Measurements from ENCODE around the gene WRAP73. TPM values are rescaled to one million over a fixed set of nuclear protein-coding genes. Genes with fewer than 3 reads are reported as not detected.

WRAP73 gene
- total RNA-seq, 1 experiment from 2014 or later = 51.4 TPM

GRCh38 chr1:3632716-3633343 lies 17.1 kb downstream of the WRAP73 start:
- intact Hi-C loops (cut with micrococcal nuclease) = no loop called here
- H3K9ac ChIP-seq (ENCODE audit: low read length) = no peak overlapping the region
- H3K4me2 ChIP-seq (ENCODE audit: low read length) = no peak overlapping the region
- H3K36me3 ChIP-seq (ENCODE audit: control insufficient read depth in 1 of 2, insufficient read depth in 2 of 2, low read length in 2 of 2) = peaks cover 19 to 28% of the 10 kb centered on the region in 2 experiments; a peak in 3 of 4 replicates
- POLR2A ChIA-PET = no interaction called here
- BruUV-seq (replicated peaks) = no TSS peak
- CTCF ChIA-PET = no interaction called here
- RAD21 ChIA-PET (ENCODE audit: low non-redundant PET in 1 of 2, low total read pairs in 2 of 2, uncharacterized antibody in 2 of 2, unreplicated experiment in 2 of 2) = no interaction called here
- no peaks in the 10 kb centered on the region for H3K27me3 ChIP-seq (ENCODE audit: insufficient read depth, low read length)
- ATAC-seq (no peak), DNase-seq (ENCODE audit: low read depth, low spot score) (no peak)
- H2AFZ ChIP-seq (ENCODE audit: low read depth, low read length, poor library complexity, severe bottlenecking) = no peak overlapping the region
- H3K4me3 ChIP-seq (replicated peaks in 1 of 2; ENCODE audit: low read depth in 1 of 2, low read length in 2 of 2) = no peak overlapping the region
- no peaks in the 10 kb centered on the region for H3K9me2 ChIP-seq (ENCODE audit: insufficient read depth)
- H3K27ac ChIP-seq (ENCODE audit: low read depth, low read length) = no peak overlapping the region
- no peaks in the 10 kb centered on the region for H3K79me2 ChIP-seq (ENCODE audit: insufficient read depth, low read length)
- no peaks in the 10 kb centered on the region for H4K20me1 ChIP-seq (ENCODE audit: insufficient read depth)
- H3K4me1 ChIP-seq (ENCODE audit: control insufficient read depth in 1 of 2, insufficient read depth in 2 of 2, low read length in 2 of 2) = 0 out of 4 replicates have a peak, but pooled peaks cover 0 to 2% of the 10 kb centered on the region in 2 experiments
- TF ChIP-seq CTCF (IDR thresholded peaks at IDR 0.05 in 2 of 3, conservative IDR thresholded peaks at IDR 0.05 in 1 of 3; ENCODE audit: borderline replicate concordance in 1 of 3, insufficient read depth in 1 of 3, low read depth in 2 of 3, low read length in 2 of 3) (no peak), EZH2 (IDR thresholded peaks at IDR 0.05) (no peak), JUND (IDR thresholded peaks at IDR 0.05) (no peak), RAD21 (IDR thresholded peaks at IDR 0.05; ENCODE audit: low read depth) (no peak), CBX3 (IDR thresholded peaks at IDR 0.05; ENCODE audit: low read depth) (no peak), POLR2AphosphoS5 (IDR thresholded peaks at IDR 0.05; ENCODE audit: low read depth, low read length) (no peak), MAX (IDR thresholded peaks at IDR 0.05) (no peak), EZH2phosphoT487 (IDR thresholded peaks at IDR 0.05; ENCODE audit: borderline replicate concordance) (no peak)
- H3K9me3 ChIP-seq (ENCODE audit: control insufficient read depth in 1 of 2, insufficient read depth in 1 of 2, low read depth in 1 of 2, low read length in 2 of 2) = no peaks in the 10 kb centered on the region
